Upper lobe of left lung (tissue), 6 donors: ENCODE results near the gene VAV2. TPM values are rescaled to one million over a fixed set of nuclear protein-coding genes. Genes with fewer than 3 reads are reported as not detected.

ENCODE experiments used
- ATAC-seq, 2 donors: fragments of 200-7000 bp; cut with Tn5 transposase; one replicate each; pipeline ENCODE4 v1.9.1; 2022; ENCODE audit warnings: mild to moderate bottlenecking in 2 of 2, moderate library complexity in 2 of 2; ENCODE audit not compliant: low FRiP score in 2 of 2
- DNase-seq, 2 donors: peaks; one replicate each; pipeline ENCODE4 v3.0.0-alpha.2; 2019 to 2020
- H3K27ac ChIP-seq, 4 donors: fragments of 200-600 bp; sonication (generic); one replicate each; pipeline ENCODE4 v1.5.1; 2016 to 2019
- H3K27me3 ChIP-seq, 4 donors: fragments of 200-600 bp; sonication (generic); one replicate each; pipeline ENCODE4 v1.5.1; 2017 to 2019
- H3K36me3 ChIP-seq, 4 donors: fragments of 200-600 bp; sonication (generic); one replicate each; pipeline ENCODE4 v1.5.1; 2016 to 2019
- H3K4me1 ChIP-seq, 4 donors: fragments of 200-600 bp; sonication (generic); one replicate each; pipeline ENCODE4 v1.5.1; 2018 to 2019
- H3K4me3 ChIP-seq, 4 donors: fragments of 200-600 bp; sonication (generic); one replicate each; pipeline ENCODE4 v1.5.1; 2017 to 2019; ENCODE audit warnings: mild to moderate bottlenecking in 2 of 4, moderate library complexity in 1 of 4
- H3K9me3 ChIP-seq, 4 donors: fragments of 200-600 bp; sonication (generic); one replicate each; pipeline ENCODE4 v1.5.1; 2018 to 2019
- CTCF ChIP-seq, 6 experiments: fragments of 450-650 bp in 4 of 6; fragments of 200-600 bp in 2 of 6; sonication (generic) in 2 of 6; IDR thresholded peaks; one replicate each; pipeline ENCODE4 v1.5.1; 2016 to 2019; ENCODE audit warnings: antibody characterized with exemption in 6 of 6
- EP300 ChIP-seq, 4 donors: sonication (generic); formaldehyde crosslinking; IDR thresholded peaks; one replicate each; pipeline ENCODE4 v1.5.1; 2017; ENCODE audit warnings: antibody characterized with exemption in 4 of 4, control low read depth in 2 of 4
- POLR2A ChIP-seq, 4 donors: fragments of 450-650 bp; IDR thresholded peaks; one replicate each; pipeline ENCODE4 v1.5.1; 2016 to 2017; ENCODE audit warnings: antibody characterized with exemption in 4 of 4, mild to moderate bottlenecking in 2 of 4
- POLR2AphosphoS5 ChIP-seq, 2 donors: sonication (generic); formaldehyde crosslinking; IDR thresholded peaks; one replicate each; pipeline ENCODE4 v1.5.1; 2017; ENCODE audit warnings: antibody characterized with exemption in 2 of 2
- WGBS, 2 donors: methylation state at CpG; one replicate each; pipeline ENCODE4 v1.1.5; 2017 to 2018; 5-methylcytosine and 5-hydroxymethylcytosine counted together
- total RNA-seq, 6 donors: library from RNA; depleted of rRNA in 4 of 6; stranded (reverse); fragments of >200 nt in 4 of 6; gene quantifications; one replicate each; pipeline versions ENCODE4 v1.1.0 to v1.2.1, GENCODE V29; 2016 to 2021
- donor health status: DM: no; HTN: no; CAD: no; lungs with moderate emphysema.
- donor health status: DM: no; HTN: yes; CAD: no; lungs with severe emphysema.

The VAV2 gene
- total RNA-seq, 6 donors from 2014 or later = 12.0 to 38.8 (median 22.0) TPM

GRCh38 chr9:133863257-133863592 is 128.9 kb downstream of the VAV2 start:
- Histone ChIP-seq H3K4me3 (peak overlapping the region in 1 of 4 donors; percentile 10), H3K36me3 (peaks cover 0 to 8% (median 2%) of the 10 kb centered on the region in 4 donors), H3K27me3 (no peaks in the 10 kb centered on the region), H3K4me1 (peaks cover 3 to 21% (median 10%) of the 10 kb centered on the region in 4 donors), H3K9me3 (peaks cover 0 to 2% (median 0%) of the 10 kb centered on the region in 4 donors), H3K27ac (peak overlapping the region; percentile 62 to 84 (median 72))
- no peak for ATAC-seq
- WGBS, 2 donors = 83 to 88% methylated on average over 19 of the region's 19 CpGs
- no peak for DNase-seq
- no peak for TF ChIP-seq CTCF (IDR thresholded peaks at IDR 0.05)
- TF ChIP-seq POLR2A (IDR thresholded peaks at IDR 0.05) = no peak
- TF ChIP-seq EP300 (IDR thresholded peaks at IDR 0.05) = no peak
- no peak for TF ChIP-seq POLR2AphosphoS5 (IDR thresholded peaks at IDR 0.05)

DNA sequence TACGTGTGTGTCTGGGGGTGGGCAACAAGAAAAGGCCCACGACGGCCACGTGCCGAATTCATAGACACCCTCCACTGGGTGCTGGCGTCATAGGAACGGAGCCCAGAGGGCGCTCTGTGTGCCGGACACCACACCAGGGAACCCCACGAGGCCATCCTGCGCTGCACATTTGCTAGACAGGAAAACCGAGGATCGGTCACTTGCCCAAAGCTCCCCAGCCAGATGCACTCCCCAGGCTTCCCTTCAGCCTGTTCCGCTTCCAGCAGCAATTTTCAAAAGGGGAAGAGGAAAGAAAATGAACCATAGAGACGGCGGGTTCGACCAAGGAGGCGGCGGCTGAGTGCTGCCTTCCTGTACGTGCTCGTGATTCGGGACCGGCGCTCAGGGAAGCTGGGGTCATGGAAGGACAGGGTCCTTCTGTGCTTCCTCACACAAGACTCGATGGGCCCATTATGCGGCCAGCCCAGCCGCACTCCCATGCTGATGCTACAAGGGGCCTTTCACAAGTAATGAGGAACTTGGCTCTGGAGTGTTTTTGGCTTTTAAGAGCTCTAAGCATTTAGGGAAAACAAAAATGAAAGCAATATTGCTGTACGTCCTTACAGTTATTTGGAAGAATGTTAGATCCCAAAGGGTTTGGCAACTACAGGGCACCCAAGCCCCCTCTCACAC is 129.4 kb downstream of the VAV2 start:
- Histone ChIP-seq H3K9me3 (peaks cover 0 to 2% (median 0%) of the 10 kb centered on the region in 4 donors), H3K4me1 (peaks cover 3 to 21% (median 10%) of the 10 kb centered on the region in 4 donors), H3K27me3 (no peaks in the 10 kb centered on the region), H3K36me3 (peaks cover 0 to 8% (median 2%) of the 10 kb centered on the region in 4 donors), H3K4me3 (peak overlapping the region in 1 of 4 donors; percentile 10), H3K27ac (peak overlapping the region; percentile 62 to 84 (median 72))
- ATAC-seq (peak in 1 of 2 donors; percentile 77), DNase-seq (peak in 1 of 2 donors; percentile 60)
- TF ChIP-seq EP300 (IDR thresholded peaks at IDR 0.05) (no peak), POLR2A (IDR thresholded peaks at IDR 0.05) (peak in 1 of 4 donors; percentile 48), POLR2AphosphoS5 (IDR thresholded peaks at IDR 0.05) (no peak), CTCF (IDR thresholded peaks at IDR 0.05) (no peak)
- 48 to 65% methylated on average over 20 to 28 of the region's 28 CpGs for WGBS, 2 donors

DNA sequence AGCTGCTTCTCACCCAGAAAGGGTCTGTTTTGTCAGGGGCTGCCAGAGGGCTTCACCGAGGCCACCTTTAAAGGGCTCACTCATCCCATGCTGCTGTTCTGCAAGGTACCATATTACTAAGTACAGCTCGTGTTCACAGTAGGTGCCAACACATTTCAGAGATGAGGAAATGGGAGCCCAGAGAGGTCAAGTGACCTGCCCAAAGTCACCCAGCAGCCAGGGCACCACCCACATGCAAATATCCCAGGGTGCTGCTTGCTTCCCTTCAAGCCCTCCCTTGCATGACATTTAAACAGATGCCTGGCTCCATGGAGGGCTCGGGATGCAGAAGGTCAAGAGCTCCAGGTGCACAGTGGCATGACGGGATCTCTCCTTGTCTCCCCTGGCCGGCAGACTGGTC is 130.4 kb downstream of the VAV2 start:
- no peak for DNase-seq
- H3K27ac ChIP-seq = peak overlapping the region in 2 of 4 donors; percentile 62 to 84
- 82 to 100% methylated on average over 4 to 5 of the region's 5 CpGs for WGBS, 2 donors
- TF ChIP-seq POLR2AphosphoS5 (IDR thresholded peaks at IDR 0.05) (no peak), EP300 (IDR thresholded peaks at IDR 0.05) (no peak), CTCF (IDR thresholded peaks at IDR 0.05) (no peak), POLR2A (IDR thresholded peaks at IDR 0.05) (no peak)
- H3K4me3 ChIP-seq = no peak overlapping the region
- peaks cover 0 to 8% (median 2%) of the 10 kb centered on the region in 4 donors for H3K36me3 ChIP-seq
- H3K4me1 ChIP-seq = peaks cover 7 to 23% (median 15%) of the 10 kb centered on the region in 4 donors
- ATAC-seq = no peak
- peaks cover 0 to 2% (median 0%) of the 10 kb centered on the region in 4 donors for H3K9me3 ChIP-seq
- H3K27me3 ChIP-seq = no peaks in the 10 kb centered on the region

DNA sequence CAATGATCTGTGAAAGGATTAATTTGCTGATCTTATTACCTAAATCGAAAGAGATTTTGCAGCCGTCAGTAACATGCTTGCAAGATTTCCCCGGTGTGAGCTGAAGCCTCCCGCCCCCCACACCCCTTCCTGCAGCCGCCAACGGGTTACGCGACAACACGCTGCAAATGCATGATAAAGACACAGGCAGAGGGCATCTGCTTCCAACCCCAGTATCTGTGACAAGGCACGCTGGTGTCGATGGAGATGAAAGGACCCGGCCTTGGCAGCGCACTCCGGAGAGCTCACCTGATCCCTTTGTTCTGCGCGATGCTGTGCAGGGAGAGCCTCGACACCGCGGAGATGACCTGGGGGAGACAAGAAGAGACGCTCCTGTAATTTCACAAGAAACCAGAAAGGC is 131.0 kb downstream of the VAV2 start:
- H3K36me3 ChIP-seq = peaks cover 0 to 8% (median 2%) of the 10 kb centered on the region in 4 donors
- no peak overlapping the region for H3K4me3 ChIP-seq
- H3K27ac ChIP-seq = no peak overlapping the region
- 80 to 91% methylated on average over 20 of the region's 20 CpGs for WGBS, 2 donors
- DNase-seq = no peak
- peaks cover 12 to 28% (median 21%) of the 10 kb centered on the region in 4 donors for H3K4me1 ChIP-seq
- H3K9me3 ChIP-seq = peaks cover 0 to 2% (median 0%) of the 10 kb centered on the region in 4 donors
- no peak for TF ChIP-seq POLR2A (IDR thresholded peaks at IDR 0.05)
- no peak for TF ChIP-seq CTCF (IDR thresholded peaks at IDR 0.05)
- no peak for TF ChIP-seq POLR2AphosphoS5 (IDR thresholded peaks at IDR 0.05)
- no peak for TF ChIP-seq EP300 (IDR thresholded peaks at IDR 0.05)
- no peaks in the 10 kb centered on the region for H3K27me3 ChIP-seq
- ATAC-seq = no peak
